ENCODE measurements around the gene TEX29. TPM values are rescaled to one million over a fixed set of nuclear protein-coding genes. Genes with fewer than 3 reads are reported as not detected.

TEX29 gene
- total and polyA plus RNA-seq, 2 donors (not counting 1 experiment from before 2014, with no cell fraction given): 0.66 to 0.86 TPM

- Histone ChIP-seq H3K4me1 (ENCODE audit: control insufficient read depth in 2 of 2, insufficient read depth in 2 of 2, low read length in 2 of 2) (no peaks in the 10 kb centered on the region), H3K27ac (ENCODE audit: low read length in 2 of 2) (no peak overlapping the region), H3K9me3 (ENCODE audit: control extremely low read depth in 1 of 3, control insufficient read depth in 2 of 3, insufficient read depth in 1 of 3, low read length in 2 of 3) (peaks cover 0 to 44% (median 3%) of the 10 kb centered on the region in 3 donors), H3K4me3 (ENCODE audit: control extremely low read depth in 1 of 5, extremely low read depth in 1 of 5, insufficient read depth in 1 of 5, low read depth in 2 of 5, low read length in 4 of 5) (no peak overlapping the region), H3K4me2 (replicated peaks; ENCODE audit: low read depth, low read length, poor library complexity, severe bottlenecking) (no peak overlapping the region), H3K36me3 (replicated peaks in 1 of 2; ENCODE audit: control extremely low read depth in 1 of 2, control insufficient read depth in 1 of 2, extremely low read depth in 1 of 2, insufficient read depth in 2 of 2, low read length in 1 of 2) (peaks cover 1 to 20% of the 10 kb centered on the region in 2 experiments), H3K9ac (ENCODE audit: low read length) (no peak overlapping the region), H3K79me2 (ENCODE audit: control insufficient read depth, insufficient read depth, low read length) (peaks cover 4% of the 10 kb centered on the region), H3K27me3 (replicated peaks in 1 of 4; ENCODE audit: control extremely low read depth in 1 of 4, control insufficient read depth in 3 of 4, insufficient read depth in 4 of 4, low read length in 3 of 4) (no peaks in the 10 kb centered on the region), H2AFZ (ENCODE audit: insufficient read depth, low read depth, low read length, poor library complexity, severe bottlenecking) (no peak overlapping the region), H4K20me1 (ENCODE audit: control insufficient read depth, insufficient read depth, low read length, poor library complexity, severe bottlenecking) (no peaks in the 10 kb centered on the region)
- 99% methylated on average over 12 of the region's 17 CpGs for WGBS (ENCODE audit: insufficient coverage)
- H3K4me3 Mint-ChIP-seq: no peak overlapping the region
- H3K9me3 Mint-ChIP-seq (ENCODE audit: insufficient read depth): peaks cover 4% of the 10 kb centered on the region
- DNase-seq: no peak
- POLR2A ChIA-PET: no interaction called here
- H3K27me3 Mint-ChIP-seq: no peaks in the 10 kb centered on the region
- no peak overlapping the region for H3K27ac Mint-ChIP-seq
- ATAC-seq (ENCODE audit: low read depth): no peak
- intact Hi-C loops (cut with micrococcal nuclease): no loop called here
- no peaks in the 10 kb centered on the region for H3K4me1 Mint-ChIP-seq
- TF ChIP-seq EZH2 (IDR thresholded peaks at IDR 0.05; ENCODE audit: borderline replicate concordance, insufficient read depth, low read depth, low read length, poor library complexity, severe bottlenecking) (no peak), CTCF (IDR thresholded peaks at IDR 0.05) (no peak)
- CTCF ChIA-PET: no interaction called here
Measured at GRCh38 chr13:111312944-111313590, 7.4 kb upstream of the TEX29 start.

GRCh38 chr13:111313911-111314425, 6.5 kb upstream of the TEX29 start:
- no peaks in the 10 kb centered on the region for H4K20me1 ChIP-seq (ENCODE audit: control insufficient read depth, insufficient read depth, low read length, poor library complexity, severe bottlenecking)
- H3K9ac ChIP-seq (ENCODE audit: low read length): no peak overlapping the region
- Mint-ChIP-seq H3K27ac (no peak overlapping the region), H3K4me3 (no peak overlapping the region), H3K9me3 (ENCODE audit: insufficient read depth) (peaks cover 4% of the 10 kb centered on the region), H3K27me3 (no peaks in the 10 kb centered on the region), H3K4me1 (no peaks in the 10 kb centered on the region)
- H2AFZ ChIP-seq (ENCODE audit: insufficient read depth, low read depth, low read length, poor library complexity, severe bottlenecking): no peak overlapping the region
- no peaks in the 10 kb centered on the region for H3K79me2 ChIP-seq (ENCODE audit: control insufficient read depth, insufficient read depth, low read length)
- ATAC-seq (ENCODE audit: low read depth) (no peak), DNase-seq (no peak)
- ChIA-PET POLR2A (no interaction called here), CTCF (no interaction called here)
- H3K27me3 ChIP-seq (replicated peaks in 1 of 4; ENCODE audit: control extremely low read depth in 1 of 4, control insufficient read depth in 3 of 4, insufficient read depth in 4 of 4, low read length in 3 of 4): no peaks in the 10 kb centered on the region
- peaks cover 0 to 37% (median 3%) of the 10 kb centered on the region in 3 donors for H3K9me3 ChIP-seq (ENCODE audit: control extremely low read depth in 1 of 3, control insufficient read depth in 2 of 3, insufficient read depth in 1 of 3, low read length in 2 of 3)
- H3K4me3 ChIP-seq (ENCODE audit: control extremely low read depth in 1 of 5, extremely low read depth in 1 of 5, insufficient read depth in 1 of 5, low read depth in 2 of 5, low read length in 4 of 5): no peak overlapping the region
- peaks cover 0 to 13% of the 10 kb centered on the region in 2 experiments for H3K36me3 ChIP-seq (replicated peaks in 1 of 2; ENCODE audit: control extremely low read depth in 1 of 2, control insufficient read depth in 1 of 2, extremely low read depth in 1 of 2, insufficient read depth in 2 of 2, low read length in 1 of 2)
- H3K27ac ChIP-seq (ENCODE audit: low read length in 2 of 2): no peak overlapping the region
- TF ChIP-seq CTCF (IDR thresholded peaks at IDR 0.05) (no peak), EZH2 (IDR thresholded peaks at IDR 0.05; ENCODE audit: borderline replicate concordance, insufficient read depth, low read depth, low read length, poor library complexity, severe bottlenecking) (no peak)
- 94% methylated on average over 12 of the region's 14 CpGs for WGBS (ENCODE audit: insufficient coverage)
- intact Hi-C loops (cut with micrococcal nuclease): no loop called here
- H3K4me1 ChIP-seq (ENCODE audit: control insufficient read depth in 2 of 2, insufficient read depth in 2 of 2, low read length in 2 of 2): no peaks in the 10 kb centered on the region
- no peak overlapping the region for H3K4me2 ChIP-seq (replicated peaks; ENCODE audit: low read depth, low read length, poor library complexity, severe bottlenecking)
